ENCODE measurements around the gene SYT11. TPM values are rescaled to one million over a fixed set of nuclear protein-coding genes. Genes with fewer than 3 reads are reported as not detected.

Gene SYT11
- total and polyA plus RNA-seq, 4 experiments from 2014 or later = 10.7 to 18.2 (median 16.8) TPM

GRCh38 chr1:155933591-155934096 is 74.3 kb downstream of the SYT11 start:
- Histone ChIP-seq H3K9me3 (ENCODE audit: control insufficient read depth in 1 of 2, low read length in 2 of 2) (no peaks in the 10 kb centered on the region), H3K36me3 (ENCODE audit: insufficient read depth, low read length) (peaks cover 37% of the 10 kb centered on the region), H3K4me3 (ENCODE audit: low read length in 2 of 2) (peak overlapping the region; percentile 71 to 86), H3K4me1 (ENCODE audit: insufficient read depth, low read length) (peaks cover 50% of the 10 kb centered on the region), H3K27me3 (ENCODE audit: insufficient read depth, low read length) (no peaks in the 10 kb centered on the region), H3K27ac (ENCODE audit: low read depth, low read length) (peak overlapping the region; percentile 95)
- Mint-ChIP-seq H3K4me3 (no peak overlapping the region), H3K4me1 (peaks cover 15 to 28% (median 17%) of the 10 kb centered on the region in 4 donors), H3K36me3 (peaks cover 17 to 31% of the 10 kb centered on the region in 2 donors), H3K9me3 (no peaks in the 10 kb centered on the region), H3K27me3 (no peaks in the 10 kb centered on the region), H3K27ac (no peak overlapping the region)
- ChIA-PET POLR2A (ENCODE audit: partially characterized antibody) (interaction anchor here (0.9 to 6.8 kb wide), 16 partner anchors 10 to 121 kb away, joined by 3 to 99 read pairs (median 6); partner anchors contain the start of genes ARHGEF2, LAMTOR2, SSR2 and SYT11), CTCF (ENCODE audit: partially characterized antibody) (interaction anchor here (1.1 to 6.4 kb wide), 6 partner anchors 9 to 56 kb away, joined by 3 to 65 read pairs (median 4); partner anchors contain the start of gene ARHGEF2)
- intact Hi-C loops (cut with micrococcal nuclease) = loop anchor here (1.0 to 5.0 kb wide), 6 partner anchors 22 to 279 kb away; partner anchors contain the start of genes ARHGEF2, GON4L, LAMTOR2 and PMF1
- DNase-seq = no peak

- intact Hi-C loops (cut with micrococcal nuclease) = loop anchor here (1.0 to 5.0 kb wide), 6 partner anchors 23 to 278 kb away; partner anchors contain the start of genes ARHGEF2, GON4L, LAMTOR2 and PMF1
- peaks cover 50% of the 10 kb centered on the region for H3K4me1 ChIP-seq (ENCODE audit: insufficient read depth, low read length)
Observed at GRCh38 chr1:155934097-155934935, 74.9 kb downstream of the SYT11 start, which contains the start of gene KHDC4. KHDC4 (minus strand) TSS chr1:155934413; CDS start chr1:155934373, 40 bp downstream.

More at GRCh38 chr1:155934097-155934935, 74.9 kb downstream of the SYT11 start, which contains the start of gene KHDC4:
- Histone ChIP-seq H3K36me3 (ENCODE audit: insufficient read depth, low read length) (peaks cover 31% of the 10 kb centered on the region), H3K27ac (ENCODE audit: low read depth, low read length) (peak within 1 kb of the TSS; percentile 95), H3K4me3 (ENCODE audit: low read length in 2 of 2) (peak within 1 kb of the TSS; percentile 71 to 86), H3K27me3 (ENCODE audit: insufficient read depth, low read length) (no peaks in the 10 kb centered on the region), H3K9me3 (ENCODE audit: control insufficient read depth in 1 of 2, low read length in 2 of 2) (no peaks in the 10 kb centered on the region)
- peaks cover 10 to 24% (median 16%) of the 10 kb centered on the region in 4 donors for H3K4me1 Mint-ChIP-seq
- POLR2A ChIA-PET (ENCODE audit: partially characterized antibody) = interaction anchor here (0.6 to 6.8 kb wide), 20 partner anchors 8 to 120 kb away, joined by 3 to 99 read pairs (median 5); partner anchors contain the start of genes ARHGEF2, GON4L, LAMTOR2 and SSR2
- no peak within 1 kb of the TSS for H3K4me3 Mint-ChIP-seq
- no peaks in the 10 kb centered on the region for H3K9me3 Mint-ChIP-seq
- peaks cover 12 to 26% of the 10 kb centered on the region in 2 donors for H3K36me3 Mint-ChIP-seq
- CTCF ChIA-PET (ENCODE audit: partially characterized antibody) = interaction anchor here (0.7 to 6.4 kb wide), 9 partner anchors 8 to 132 kb away, joined by 3 to 65 read pairs (median 3); partner anchors contain the start of gene ARHGEF2
- H3K27me3 Mint-ChIP-seq = no peaks in the 10 kb centered on the region
- peak; percentile 93 to 98 (median 97) for DNase-seq
- H3K27ac Mint-ChIP-seq = peak within 1 kb of the TSS in 1 of 7 donors; percentile 73

Other genes starting within 250 kb of the SYT11 start
- gene MSTO1, start 249.3 kb upstream of the SYT11 start, total RNA-seq = 100 to 1,000 TPM; 125 to 127 TPM
- gene MSTO1, start 249.3 kb upstream of the SYT11 start, polyA plus RNA-seq = 10 to 100 TPM; 13.3 to 24.5 TPM
- 100 to 1,000 TPM in 1 of 2 experiments, 10 to 100 TPM in 1; 97.0 to 102 TPM for gene YY1AP1, start 170.8 kb upstream of the SYT11 start, total RNA-seq
- 10 to 100 TPM; 20.6 to 51.7 TPM for gene YY1AP1, start 170.8 kb upstream of the SYT11 start, polyA plus RNA-seq
- gene DAP3, start 170.5 kb upstream of the SYT11 start, total RNA-seq = 100 to 1,000 TPM; 126 to 136 TPM
- 100 to 1,000 TPM; 102 to 177 TPM for gene DAP3, start 170.5 kb upstream of the SYT11 start, polyA plus RNA-seq
- 100 to 1,000 TPM; 118 to 134 TPM for gene GON4L, start 2.4 kb upstream of the SYT11 start, total RNA-seq
- 10 to 100 TPM in 1 of 2 donors, 1 to 10 TPM in 1; 9.3 to 51.0 TPM for gene GON4L, start 2.4 kb upstream of the SYT11 start, polyA plus RNA-seq
- gene RIT1, start 51.8 kb downstream of the SYT11 start, total RNA-seq = 10 to 100 TPM; 45.0 to 48.0 TPM
- gene RIT1, start 51.8 kb downstream of the SYT11 start, polyA plus RNA-seq = 10 to 100 TPM; 14.1 to 20.4 TPM
- 100 to 1,000 TPM; 127 to 134 TPM for gene KHDC4, start 74.8 kb downstream of the SYT11 start, total RNA-seq
- gene KHDC4, start 74.8 kb downstream of the SYT11 start, polyA plus RNA-seq = 1 to 10 TPM; 5.5 to 9.4 TPM
- not detected for gene RXFP4, start 82.1 kb downstream of the SYT11 start, total RNA-seq
- gene RXFP4, start 82.1 kb downstream of the SYT11 start, polyA plus RNA-seq = under 1 TPM in 1 of 2 donors, not detected in 1; 0.91 TPM
- 100 to 1,000 TPM; 190 to 198 TPM for gene ARHGEF2, start 119.0 kb downstream of the SYT11 start, total RNA-seq
- 10 to 100 TPM in 1 of 2 donors, 1 to 10 TPM in 1; 6.7 to 30.4 TPM for gene ARHGEF2, start 119.0 kb downstream of the SYT11 start, polyA plus RNA-seq
- gene SSR2, start 161.4 kb downstream of the SYT11 start, total RNA-seq = 100 to 1,000 TPM; 252 to 276 TPM
- 100 to 1,000 TPM; 349 to 442 TPM for gene SSR2, start 161.4 kb downstream of the SYT11 start, polyA plus RNA-seq
- gene UBQLN4, start 194.2 kb downstream of the SYT11 start, total RNA-seq = 10 to 100 TPM; 38.0 to 39.5 TPM
- gene UBQLN4, start 194.2 kb downstream of the SYT11 start, polyA plus RNA-seq = 10 to 100 TPM in 1 of 2 donors, 1 to 10 TPM in 1; 8.9 to 12.7 TPM
- gene LAMTOR2, start 195.2 kb downstream of the SYT11 start, total RNA-seq = 10 to 100 TPM; 33.0 to 35.5 TPM
- 100 to 1,000 TPM; 136 to 151 TPM for gene LAMTOR2, start 195.2 kb downstream of the SYT11 start, polyA plus RNA-seq
- gene RAB25, start 201.6 kb downstream of the SYT11 start, total RNA-seq = 1 to 10 TPM in 1 of 2 experiments, under 1 TPM in 1; 0.53 to 1.5 TPM
- gene RAB25, start 201.6 kb downstream of the SYT11 start, polyA plus RNA-seq = 1 to 10 TPM; 5.9 to 6.6 TPM
- gene MEX3A, start 222.9 kb downstream of the SYT11 start, total RNA-seq = not detected
- gene MEX3A, start 222.9 kb downstream of the SYT11 start, polyA plus RNA-seq = not detected